ENCODE measurements around the gene TBC1D23. TPM values are rescaled to one million over a fixed set of nuclear protein-coding genes. Genes with fewer than 3 reads are reported as not detected.

TBC1D23 gene
- total and polyA plus RNA-seq, 2 of the 13 experiments (the other 11 are each of a cell fraction or from before 2014, with no cell fraction given): 28.7 to 35.4 TPM

- no peak for FAIRE-seq
- intact Hi-C loops (cut with micrococcal nuclease; ENCODE audit: unreplicated experiment): loop anchor here (10.0 kb wide), 1 partner anchor 395 kb away; no protein-coding TSS in a partner anchor
Observed at GRCh38 chr3:100319951-100320350, 59.2 kb downstream of the TBC1D23 start.

GRCh38 chr3:100324044-100324443 is 63.3 kb downstream of the TBC1D23 start:
- in situ Hi-C loops (cut with HindIII; ENCODE audit: extremely low pct_ligation_motif_present, low pct_unique_long_range_greater_than_20kb): no loop called here
- CTCF ChIA-PET (ENCODE audit: low intra/inter-chr PET ratio, low total read pairs): no interaction called here
- POLR2A ChIA-PET: interaction anchor here (1.0 kb wide), 1 partner anchor 10 kb away, joined by 3 read pairs; the partner anchor contains the start of gene NIT2
- TF ChIP-seq ZNF136 (CRISPR knock-in tag; IDR thresholded peaks at IDR 0.05; ENCODE audit: low read depth) (no peak), E2F1 (CRISPR knock-in tag; IDR thresholded peaks at IDR 0.05) (no peak), RBM39 (IDR thresholded peaks at IDR 0.05; ENCODE audit: low read depth, low read length, poor library complexity, severe bottlenecking) (no peak), MAF1 (CRISPR knock-in tag; IDR thresholded peaks at IDR 0.05; ENCODE audit: borderline replicate concordance) (no peak), NCOA1 (CRISPR knock-in tag; IDR thresholded peaks at IDR 0.05) (no peak), MEIS2 (CRISPR knock-in tag; IDR thresholded peaks at IDR 0.05) (no peak), PCBP2 (optimal IDR thresholded peaks at IDR 0.05; ENCODE audit: low read depth, low read length, poor library complexity, severe bottlenecking) (no peak), ZNF678 (CRISPR knock-in tag; IDR thresholded peaks at IDR 0.05) (no peak), NFRKB (IDR thresholded peaks at IDR 0.05) (no peak), RAD51 (IDR thresholded peaks at IDR 0.05; ENCODE audit: borderline replicate concordance) (no peak), ZNF670 (CRISPR knock-in tag; IDR thresholded peaks at IDR 0.05; ENCODE audit: borderline replicate concordance) (no peak), ADNP (CRISPR knock-in tag; IDR thresholded peaks at IDR 0.05) (no peak), ZNF724P (CRISPR knock-in tag; IDR thresholded peaks at IDR 0.05; ENCODE audit: borderline replicate concordance) (no peak)

More at GRCh38 chr3:100319951-100320350, 59.2 kb downstream of the TBC1D23 start:
- WGBS (ENCODE audit: low lambda C conversion rate): 91% methylated on average over 2 of the region's 2 CpGs
- no peak overlapping the region for H3K9ac ChIP-seq (ENCODE audit: insufficient read depth, low read depth, low read length)
- no peak for ATAC-seq
- in situ Hi-C loops (cut with HindIII; ENCODE audit: extremely low pct_ligation_motif_present, low pct_unique_long_range_greater_than_20kb): loop anchor here (10.0 kb wide), 1 partner anchor 275 kb away; no protein-coding TSS in a partner anchor
- H3K4me3 ChIP-seq (replicated peaks in 1 of 3; ENCODE audit: insufficient read depth in 1 of 3, low read depth in 2 of 3, low read length in 3 of 3): no peak overlapping the region
- no peaks in the 10 kb centered on the region for H4K20me1 ChIP-seq (ENCODE audit: insufficient read depth, low read length)
- H3K27me3 ChIP-seq (ENCODE audit: control insufficient read depth in 1 of 2, insufficient read depth in 2 of 2, low read length in 2 of 2): no peaks in the 10 kb centered on the region
- no peak overlapping the region for H3K4me2 ChIP-seq (ENCODE audit: low read depth, low read length)
- no peak overlapping the region for H3K27ac ChIP-seq (ENCODE audit: extremely low read length, insufficient read depth, low read length)
- H3K36me3 ChIP-seq (replicated peaks in 1 of 2; ENCODE audit: control insufficient read depth in 1 of 2, insufficient read depth in 2 of 2, low read length in 2 of 2): peaks cover 2 to 16% of the 10 kb centered on the region in 2 experiments; a peak in 2 of 5 replicates
- no peak for TF ChIP-seq ELF4 (CRISPR knock-in tag; IDR thresholded peaks at IDR 0.05; ENCODE audit: borderline replicate concordance)
- no peak for TF ChIP-seq GATA4 (IDR thresholded peaks at IDR 0.05; ENCODE audit: borderline replicate concordance, low read depth)
- no peak for TF ChIP-seq ZNF781 (CRISPR knock-in tag; IDR thresholded peaks at IDR 0.05; ENCODE audit: borderline replicate concordance, not compliant biosample characterization)
- TF ChIP-seq CENPBD1 (CRISPR knock-in tag; IDR thresholded peaks at IDR 0.05; ENCODE audit: borderline replicate concordance, low read depth): no peak
- TF ChIP-seq TEAD3 (CRISPR knock-in tag; optimal IDR thresholded peaks at IDR 0.05; ENCODE audit: borderline replicate concordance): no peak
- no peak for TF ChIP-seq ZFAT (CRISPR knock-in tag; conservative IDR thresholded peaks at IDR 0.05)
- TF ChIP-seq ELF3 (CRISPR knock-in tag; IDR thresholded peaks at IDR 0.05): no peak
- no peaks in the 10 kb centered on the region for H3K9me3 ChIP-seq (ENCODE audit: low read length)
- POLR2A ChIA-PET: no interaction called here
- no peaks in the 10 kb centered on the region for H3K4me1 ChIP-seq (ENCODE audit: insufficient read depth, low read length)
- H2AFZ ChIP-seq (ENCODE audit: low read length): no peak overlapping the region
- BruUV-seq (replicated peaks): no TSS peak
- no peaks in the 10 kb centered on the region for H3K79me2 ChIP-seq (ENCODE audit: insufficient read depth, low read length)
- no peak for DNase-seq (ENCODE audit: low spot score)
- CTCF ChIA-PET (ENCODE audit: low intra/inter-chr PET ratio, low total read pairs): no interaction called here

More at GRCh38 chr3:100324044-100324443, 63.3 kb downstream of the TBC1D23 start:
- H3K4me3 ChIP-seq (replicated peaks in 1 of 3; ENCODE audit: insufficient read depth in 1 of 3, low read depth in 2 of 3, low read length in 3 of 3): no peak overlapping the region
- H2AFZ ChIP-seq (ENCODE audit: low read length): no peak overlapping the region
- ATAC-seq (no peak), FAIRE-seq (no peak), DNase-seq (ENCODE audit: low spot score) (no peak)
- no peak overlapping the region for H3K27ac ChIP-seq (ENCODE audit: extremely low read length, insufficient read depth, low read length)
- no peaks in the 10 kb centered on the region for H3K4me1 ChIP-seq (ENCODE audit: insufficient read depth, low read length)
- no peaks in the 10 kb centered on the region for H3K27me3 ChIP-seq (ENCODE audit: control insufficient read depth in 1 of 2, insufficient read depth in 2 of 2, low read length in 2 of 2)
- no peaks in the 10 kb centered on the region for H3K79me2 ChIP-seq (ENCODE audit: insufficient read depth, low read length)
- H4K20me1 ChIP-seq (ENCODE audit: insufficient read depth, low read length): no peaks in the 10 kb centered on the region
- H3K9ac ChIP-seq (ENCODE audit: insufficient read depth, low read depth, low read length): no peak overlapping the region
- peaks cover 2 to 12% of the 10 kb centered on the region in 2 experiments; a peak in 2 of 5 replicates for H3K36me3 ChIP-seq (replicated peaks in 1 of 2; ENCODE audit: control insufficient read depth in 1 of 2, insufficient read depth in 2 of 2, low read length in 2 of 2)
- no peak overlapping the region for H3K4me2 ChIP-seq (ENCODE audit: low read depth, low read length)
- no peaks in the 10 kb centered on the region for H3K9me3 ChIP-seq (ENCODE audit: low read length)
- no TSS peak for BruUV-seq (replicated peaks)
- intact Hi-C loops (cut with micrococcal nuclease; ENCODE audit: unreplicated experiment): no loop called here

Data from HepG2 (cell line).